ENCODE results near the gene EXD3.
"Not testable (repeated sequence)": the region's sequence is repeated elsewhere in the genome, so short reads cannot be mapped to it uniquely, and the experiment has no call there.

Gene EXD3

DNA sequence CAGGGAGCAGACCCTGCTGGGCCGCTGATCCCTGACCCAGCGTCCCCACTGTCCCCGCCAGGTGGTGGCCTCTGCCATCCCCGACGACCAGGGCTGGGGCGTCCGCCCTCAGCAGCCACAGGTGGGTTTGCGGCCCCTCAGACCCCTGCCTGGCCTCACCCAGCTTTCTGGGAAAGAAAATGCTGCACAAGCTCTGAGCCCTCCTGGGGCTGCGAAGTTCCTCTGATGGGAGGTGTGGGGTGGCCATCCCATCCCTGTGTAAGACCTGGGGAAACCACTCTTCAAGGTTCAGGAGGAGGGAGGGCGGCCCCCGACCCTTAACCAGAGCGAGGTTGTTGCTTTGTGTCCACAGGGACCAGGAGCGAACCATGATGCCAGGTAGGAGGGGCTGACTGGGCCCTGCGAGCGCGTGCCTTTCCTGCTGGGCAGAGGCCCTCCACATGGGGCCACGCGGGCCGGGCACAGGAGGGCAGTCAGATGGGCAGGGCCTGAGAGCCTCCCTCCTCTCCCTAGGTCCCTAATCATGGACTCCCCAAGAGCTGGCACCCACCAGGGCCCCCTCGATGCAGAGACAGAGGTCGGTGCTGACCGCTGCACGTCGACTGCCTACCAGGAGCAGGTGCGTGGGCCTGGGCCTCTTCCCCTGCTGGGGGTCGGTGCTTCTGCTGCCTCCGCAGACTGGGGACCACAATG, 7.9 kb upstream of the EXD3 start:
- no peak for DNase-seq

DNA sequence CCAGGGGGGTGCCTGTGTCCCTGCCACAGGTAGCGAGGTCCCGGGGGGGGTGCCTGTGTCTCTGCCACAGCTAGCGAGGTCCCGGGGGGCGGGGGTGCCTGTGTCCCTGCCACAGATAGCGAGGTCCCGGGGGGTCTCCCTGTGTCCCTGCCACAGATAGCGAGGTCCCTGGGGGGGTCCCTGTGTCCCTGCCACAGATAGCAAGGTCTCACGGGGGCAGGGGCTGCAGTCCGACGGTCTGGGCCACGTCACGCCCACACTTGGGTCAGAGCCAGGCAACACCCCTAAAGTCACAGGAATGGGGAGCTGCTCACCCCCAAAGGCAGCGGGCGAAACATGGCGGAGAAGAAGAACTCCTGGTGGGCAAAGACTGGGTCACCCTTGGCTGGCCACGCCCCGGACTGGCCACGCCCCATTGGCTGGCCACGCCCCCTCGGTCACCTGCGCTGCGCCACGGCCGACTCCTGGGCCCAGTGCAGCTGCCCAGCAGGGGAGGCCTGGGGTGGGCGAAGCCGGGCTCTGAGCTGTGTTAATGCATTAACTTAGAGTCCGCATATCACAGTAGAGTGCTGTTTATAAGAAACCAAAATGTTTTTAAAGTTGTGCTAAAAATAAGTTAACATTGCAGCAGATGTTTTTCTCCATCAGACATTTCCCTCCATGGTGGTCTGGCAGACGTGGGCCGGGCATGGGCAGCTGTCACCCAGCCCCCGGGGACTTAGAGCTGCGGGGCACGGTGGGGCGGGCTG, 7.2 kb upstream of the EXD3 start:
- DNase-seq, result no peak

DNA sequence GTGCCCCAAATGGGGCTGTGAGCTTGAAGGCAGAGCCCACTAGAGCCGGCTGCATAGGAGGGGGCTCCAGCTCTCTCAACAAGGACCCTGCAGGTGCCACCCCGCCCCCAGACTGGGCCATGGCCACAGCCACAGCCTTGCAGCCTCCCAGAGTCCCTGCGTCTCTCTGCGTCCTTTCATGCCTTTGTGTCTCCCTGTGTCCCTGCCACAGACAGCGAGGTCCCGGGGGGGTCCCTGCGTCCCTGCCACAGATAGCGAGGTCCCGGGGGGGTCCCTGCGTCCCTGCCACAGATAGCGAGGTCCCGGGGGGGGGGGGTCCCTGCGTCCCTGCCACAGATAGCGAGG, 6.6 kb upstream of the EXD3 start:
- DNase-seq, result no peak

DNA sequence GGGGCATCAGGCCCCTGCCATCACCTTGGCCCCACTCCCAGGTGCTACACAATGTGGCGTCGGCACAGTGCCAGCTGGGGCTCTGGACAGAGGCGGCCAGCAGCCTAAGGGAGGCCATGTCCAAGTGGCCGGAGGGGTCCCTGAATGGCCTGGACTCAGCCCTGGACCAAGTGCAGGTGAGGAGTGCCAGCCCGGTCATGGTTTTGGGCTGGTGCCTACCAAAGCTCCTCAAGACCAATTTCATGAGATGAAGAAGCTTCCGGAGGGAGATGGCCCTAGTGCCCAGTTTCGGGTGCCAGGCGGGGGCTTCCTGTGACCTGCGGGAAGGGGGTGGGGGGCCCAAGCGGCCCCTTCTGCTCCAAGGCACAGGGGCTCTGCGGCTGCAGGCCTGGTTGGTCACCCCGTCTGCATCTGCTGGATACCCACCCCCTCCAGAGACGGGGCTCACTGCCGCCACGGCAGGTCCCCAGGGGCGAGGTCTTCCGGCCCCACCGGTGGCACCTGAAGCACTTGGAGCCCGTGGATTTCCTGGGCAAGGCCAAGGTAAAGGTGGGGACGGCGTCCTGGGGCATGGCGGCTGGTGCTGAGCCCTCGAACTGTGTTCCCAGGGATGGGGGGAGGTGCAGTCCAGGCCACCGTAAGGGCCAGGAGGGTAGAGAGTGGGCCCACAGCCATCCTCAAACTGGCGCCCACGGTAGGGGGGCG, 6.0 kb upstream of the EXD3 start:
- no peak for DNase-seq

DNA sequence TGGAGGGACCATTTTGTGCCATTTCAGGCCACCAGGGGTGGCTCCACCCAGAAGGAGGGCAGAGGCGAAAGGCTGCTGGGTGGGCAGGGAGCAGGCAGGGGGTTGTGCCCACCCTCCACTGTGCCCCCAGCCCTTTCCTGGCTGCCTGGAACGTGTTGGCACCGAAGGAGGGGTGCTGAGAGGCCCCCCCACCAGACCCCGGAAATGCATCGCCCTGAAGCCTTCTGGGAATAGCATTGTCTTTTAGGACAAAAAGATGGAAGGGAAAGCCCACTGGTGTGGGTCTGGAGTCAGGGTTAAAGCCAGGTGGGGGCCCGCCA, 5.3 kb upstream of the EXD3 start:
- DNase-seq, result no peak

DNA sequence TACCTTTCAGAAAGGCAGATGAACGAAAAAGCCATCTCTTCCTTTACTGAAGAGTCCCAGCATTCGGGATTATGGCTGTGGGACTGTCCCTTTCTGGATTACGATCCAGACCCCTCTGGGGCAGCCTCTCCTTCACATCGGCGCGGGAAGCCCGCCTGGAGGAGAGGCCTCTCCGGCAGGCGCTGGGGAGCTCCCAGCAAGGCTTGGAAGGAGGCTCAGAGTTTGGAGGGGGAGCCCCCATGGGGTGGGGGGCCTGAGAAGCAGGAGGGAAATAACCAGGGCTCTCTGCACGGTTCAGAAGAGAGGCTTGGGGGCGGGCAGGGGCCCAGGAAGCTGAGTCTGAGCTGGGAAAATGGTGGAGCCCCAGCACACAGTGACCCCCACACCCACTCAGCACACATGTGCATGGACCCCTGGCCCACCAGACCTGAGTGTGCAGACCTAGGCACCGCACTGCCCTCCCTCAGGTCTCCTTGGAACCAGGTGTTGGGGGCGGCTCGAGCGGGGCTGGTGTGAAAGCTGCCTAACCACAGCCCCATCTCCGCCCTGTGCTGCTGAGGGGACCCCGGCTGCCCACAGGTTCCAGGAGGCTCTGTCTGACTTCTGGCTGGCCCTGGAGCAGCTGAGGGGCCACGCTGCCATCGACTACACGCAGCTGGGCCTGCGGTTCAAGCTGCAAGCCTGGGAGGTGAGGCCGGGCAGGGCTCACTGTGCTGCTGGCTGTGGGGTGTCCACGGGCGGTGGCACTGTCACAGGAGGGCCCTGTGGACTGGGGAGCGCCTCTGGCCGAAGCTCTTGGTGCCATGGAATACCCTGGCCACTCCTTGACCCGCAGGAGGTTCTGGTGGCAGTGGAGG, 4.7 kb upstream of the EXD3 start:
- no peak for DNase-seq

GRCh38 chr9:137426018-137426681, 3.2 kb upstream of the EXD3 start:
- no peak for DNase-seq

- DNase-seq, result peak; percentile 40
These were observed 741 bp upstream of the EXD3 start for GRCh38 chr9:137423514-137424291.

DNA sequence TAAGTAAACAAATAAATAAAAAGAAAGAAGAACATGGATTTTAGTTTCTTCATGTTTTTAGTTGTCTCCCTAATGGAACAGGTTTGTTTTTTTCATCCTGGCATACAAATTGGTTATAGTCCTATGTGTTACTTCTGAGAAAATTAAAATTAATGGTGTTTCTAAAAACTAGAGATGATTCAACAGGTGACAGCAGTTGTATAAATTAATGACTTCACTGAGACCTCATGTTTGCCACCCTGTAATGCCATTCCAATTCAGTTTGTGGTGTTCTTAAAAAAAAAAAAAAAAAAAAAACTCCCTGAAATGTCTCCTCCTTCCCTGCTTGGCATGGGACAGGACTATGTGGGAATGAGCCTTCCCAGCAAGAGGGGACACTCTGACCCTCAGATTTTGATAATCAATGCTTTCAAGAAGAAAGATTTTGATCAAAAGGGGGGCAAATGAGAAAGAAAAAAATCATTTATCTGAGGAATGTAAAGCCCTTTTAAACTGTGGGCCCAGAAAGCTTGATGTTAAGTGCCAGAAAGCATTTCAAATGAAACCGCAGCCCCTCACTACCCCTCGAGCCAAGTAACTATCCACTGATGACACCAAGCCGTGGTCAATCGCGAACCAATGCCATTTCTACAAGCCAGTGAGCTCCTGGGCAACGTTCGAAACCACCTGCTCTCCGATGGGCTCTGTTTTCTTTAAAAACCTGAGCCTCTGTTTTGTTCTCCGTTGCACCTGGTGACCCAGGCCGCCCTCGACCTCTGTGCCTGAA, 941 bp downstream of the EXD3 start:
- no peak for DNase-seq

GRCh38 chr9:137417161-137418021, 5.6 kb downstream of the EXD3 start:
- no peak for DNase-seq

DNA sequence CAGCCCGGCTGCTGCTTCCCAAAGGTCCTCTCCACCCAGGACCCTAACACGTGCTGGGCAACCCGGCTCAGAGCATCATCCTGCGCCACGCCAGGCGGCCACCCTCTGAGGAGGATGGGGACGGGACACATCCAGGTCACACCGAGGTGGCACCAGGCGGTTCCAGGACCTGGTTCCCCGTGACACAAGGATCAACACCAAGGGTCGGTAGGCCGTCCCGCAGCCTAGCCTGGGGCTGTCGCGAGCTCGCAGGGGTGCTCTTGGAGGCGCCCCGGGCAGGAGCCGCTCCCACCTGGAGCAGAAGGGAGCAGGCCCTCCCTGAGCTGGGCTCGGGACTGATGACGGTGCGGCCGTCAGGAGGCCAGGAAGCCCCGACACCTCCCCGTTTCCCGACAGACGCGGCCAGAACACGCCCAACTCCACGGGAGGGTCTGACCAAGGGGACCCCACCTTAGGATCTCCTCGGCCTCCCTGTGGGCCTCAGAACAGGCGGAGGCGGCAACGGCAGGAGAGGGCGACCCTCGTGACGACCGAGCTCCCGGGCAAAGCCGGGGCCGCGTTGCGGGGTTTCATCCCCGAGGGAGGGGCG, 6.3 kb downstream of the EXD3 start:
- DNase-seq, result no peak

- no peak for DNase-seq
These were observed 6.9 kb downstream of the EXD3 start for GRCh38 chr9:137416006-137416562.

GRCh38 chr9:137415451-137415850, 7.5 kb downstream of the EXD3 start:
- DNase-seq, result no peak

DNA sequence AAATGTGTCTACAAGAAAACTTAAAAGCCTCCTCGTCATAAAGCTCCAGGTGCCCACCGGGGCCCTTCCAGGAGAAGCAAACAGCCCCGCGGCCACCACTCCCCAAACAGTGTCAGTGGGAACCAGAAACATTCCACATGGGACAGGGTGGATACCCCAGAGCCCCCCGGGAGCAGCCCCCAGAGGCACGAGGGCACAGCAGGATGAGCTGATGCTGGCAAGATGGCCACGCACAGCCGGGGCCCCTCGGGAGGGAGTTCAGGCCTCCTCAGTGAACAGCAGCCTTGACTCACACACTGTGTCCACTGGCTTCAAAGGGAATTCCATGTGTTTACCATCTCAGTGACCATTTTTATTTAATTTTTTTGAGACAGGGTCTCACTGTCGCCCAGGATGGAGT, 10.5 kb downstream of the EXD3 start:
- DNase-seq, result peak; percentile 20

- DNase-seq, result peak; percentile 91
These were observed 11.1 kb downstream of the EXD3 start for GRCh38 chr9:137411645-137412380.

DNA sequence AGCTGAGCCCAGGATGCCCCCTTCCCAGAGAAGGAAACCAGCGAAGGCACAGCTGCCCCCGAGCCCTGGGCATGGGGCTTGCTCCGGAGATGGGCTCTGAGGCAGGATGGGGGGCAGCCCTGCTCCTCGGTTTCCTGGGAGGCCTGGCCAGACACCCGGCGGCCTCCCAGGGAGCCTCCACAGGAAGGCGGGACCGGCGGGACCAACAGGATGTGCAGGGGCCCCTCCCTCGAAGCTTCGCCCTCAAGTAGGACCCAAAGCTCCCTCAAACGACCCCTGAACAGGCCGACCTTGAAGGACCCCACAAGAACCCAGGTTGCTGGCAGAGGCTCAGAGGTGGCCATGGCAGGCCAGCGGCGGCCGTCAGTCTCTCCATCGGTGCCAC, 11.7 kb downstream of the EXD3 start:
- DNase-seq, result peak; percentile 19

DNA sequence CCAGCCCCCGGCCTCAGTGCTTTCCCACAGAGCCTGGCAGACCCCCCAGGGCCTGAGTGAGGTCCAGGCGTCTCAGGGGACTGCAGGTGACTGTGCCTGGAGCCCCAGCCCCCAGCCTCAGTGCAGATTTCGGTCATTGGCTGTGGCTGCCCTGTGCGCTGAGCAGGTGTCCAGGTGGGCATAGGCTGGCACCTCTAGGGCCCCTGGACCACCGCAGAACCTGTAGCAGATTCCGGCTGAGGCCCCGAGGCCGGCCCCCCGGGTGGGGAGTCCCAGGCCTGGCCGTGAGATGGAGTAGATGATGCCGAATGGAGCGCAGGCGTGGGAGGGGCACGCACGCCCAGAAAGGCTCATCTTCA, 12.1 kb downstream of the EXD3 start:
- DNase-seq, result no peak

DNA sequence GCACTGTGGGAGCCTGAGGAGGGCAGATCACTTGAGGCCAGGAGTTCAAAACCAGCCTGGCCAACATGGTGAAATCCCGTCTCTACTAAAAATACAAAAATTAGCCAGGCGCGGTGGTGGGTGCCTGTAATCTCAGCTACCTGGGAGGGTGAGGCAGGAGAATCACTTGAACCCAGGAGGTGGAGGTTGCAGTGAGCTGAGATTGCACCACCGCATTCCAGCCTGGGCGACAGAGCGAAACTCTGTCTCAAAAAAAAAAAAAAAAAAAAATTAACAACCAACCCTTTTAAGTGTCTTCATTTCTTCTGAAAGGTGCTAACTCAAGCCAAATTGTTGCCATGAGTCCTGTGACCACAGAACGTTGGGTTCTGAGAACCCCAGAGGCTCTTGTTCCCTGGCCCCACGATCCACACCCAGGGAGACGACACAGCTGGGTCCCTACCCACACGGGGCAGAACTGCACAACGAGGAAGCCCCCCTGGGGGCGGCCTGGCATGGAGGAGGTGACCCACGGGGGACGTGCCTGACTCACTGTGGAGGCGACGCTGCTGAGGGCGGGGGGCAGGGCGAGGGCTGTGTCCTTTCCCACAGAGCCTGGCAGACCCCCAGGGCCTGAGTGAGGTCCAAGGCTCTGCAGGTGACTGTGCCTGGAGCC, 12.6 kb downstream of the EXD3 start:
- DNase-seq, result not testable (repeated sequence)

Measured in NCI-H226 (cell line).